ENCODE data around the gene TFAP2D.

The TFAP2D gene

DNA sequence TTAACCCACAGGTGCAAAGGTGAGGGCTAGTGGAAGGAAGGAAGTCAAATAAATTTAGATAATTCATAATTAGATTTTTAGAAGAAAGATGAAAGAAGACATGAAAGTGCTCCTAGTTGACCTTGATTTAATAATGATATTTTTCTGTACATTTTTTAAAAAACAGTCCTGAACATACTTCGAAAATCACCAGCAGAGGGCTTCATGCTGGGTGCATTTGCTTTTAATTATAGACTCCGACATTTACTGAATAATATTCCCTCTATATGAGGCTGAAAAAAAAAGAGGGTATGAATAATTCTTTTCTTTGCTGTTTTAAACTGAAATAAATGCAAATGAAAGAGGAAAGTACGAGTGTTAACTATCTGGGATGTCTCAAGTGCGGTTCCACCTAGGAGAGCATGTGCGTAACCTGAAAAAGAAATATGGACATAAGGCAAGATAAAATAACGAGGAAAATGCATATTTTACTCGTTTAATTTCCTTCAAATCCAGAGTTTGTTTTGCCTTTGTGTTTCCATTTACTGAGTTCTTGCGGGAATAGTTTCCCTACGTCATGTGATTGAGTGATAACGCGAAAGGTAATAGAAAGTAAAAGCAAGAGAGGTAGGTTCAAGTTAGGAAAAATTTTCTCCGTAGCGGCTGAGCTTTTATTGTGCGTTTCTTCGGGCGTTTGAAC lies 102.2 kb downstream of the TFAP2D start (continued):
- TF ChIP-seq, protein P1, sequence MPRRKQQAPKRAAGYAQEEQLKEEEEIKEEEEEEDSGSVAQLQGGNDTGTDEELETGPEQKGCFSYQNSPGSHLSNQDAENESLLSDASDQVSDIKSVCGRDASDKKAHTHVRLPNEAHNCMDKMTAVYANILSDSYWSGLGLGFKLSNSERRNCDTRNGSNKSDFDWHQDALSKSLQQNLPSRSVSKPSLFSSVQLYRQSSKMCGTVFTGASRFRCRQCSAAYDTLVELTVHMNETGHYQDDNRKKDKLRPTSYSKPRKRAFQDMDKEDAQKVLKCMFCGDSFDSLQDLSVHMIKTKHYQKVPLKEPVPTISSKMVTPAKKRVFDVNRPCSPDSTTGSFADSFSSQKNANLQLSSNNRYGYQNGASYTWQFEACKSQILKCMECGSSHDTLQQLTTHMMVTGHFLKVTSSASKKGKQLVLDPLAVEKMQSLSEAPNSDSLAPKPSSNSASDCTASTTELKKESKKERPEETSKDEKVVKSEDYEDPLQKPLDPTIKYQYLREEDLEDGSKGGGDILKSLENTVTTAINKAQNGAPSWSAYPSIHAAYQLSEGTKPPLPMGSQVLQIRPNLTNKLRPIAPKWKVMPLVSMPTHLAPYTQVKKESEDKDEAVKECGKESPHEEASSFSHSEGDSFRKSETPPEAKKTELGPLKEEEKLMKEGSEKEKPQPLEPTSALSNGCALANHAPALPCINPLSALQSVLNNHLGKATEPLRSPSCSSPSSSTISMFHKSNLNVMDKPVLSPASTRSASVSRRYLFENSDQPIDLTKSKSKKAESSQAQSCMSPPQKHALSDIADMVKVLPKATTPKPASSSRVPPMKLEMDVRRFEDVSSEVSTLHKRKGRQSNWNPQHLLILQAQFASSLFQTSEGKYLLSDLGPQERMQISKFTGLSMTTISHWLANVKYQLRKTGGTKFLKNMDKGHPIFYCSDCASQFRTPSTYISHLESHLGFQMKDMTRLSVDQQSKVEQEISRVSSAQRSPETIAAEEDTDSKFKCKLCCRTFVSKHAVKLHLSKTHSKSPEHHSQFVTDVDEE (CRISPR knock-in tag; IDR thresholded peaks at IDR 0.05) = no peak
- TF ChIP-seq ZFP30 (CRISPR knock-in tag; IDR thresholded peaks at IDR 0.05) (no peak), RARB (CRISPR knock-in tag; IDR thresholded peaks at IDR 0.05) (no peak), ZNF70 (CRISPR knock-in tag; IDR thresholded peaks at IDR 0.05) (no peak), GLIS3 (CRISPR knock-in tag; IDR thresholded peaks at IDR 0.05) (no peak), BACH2 (CRISPR knock-in tag; IDR thresholded peaks at IDR 0.05; ENCODE audit: borderline replicate concordance) (no peak)
- TF ChIP-seq, protein P2, sequence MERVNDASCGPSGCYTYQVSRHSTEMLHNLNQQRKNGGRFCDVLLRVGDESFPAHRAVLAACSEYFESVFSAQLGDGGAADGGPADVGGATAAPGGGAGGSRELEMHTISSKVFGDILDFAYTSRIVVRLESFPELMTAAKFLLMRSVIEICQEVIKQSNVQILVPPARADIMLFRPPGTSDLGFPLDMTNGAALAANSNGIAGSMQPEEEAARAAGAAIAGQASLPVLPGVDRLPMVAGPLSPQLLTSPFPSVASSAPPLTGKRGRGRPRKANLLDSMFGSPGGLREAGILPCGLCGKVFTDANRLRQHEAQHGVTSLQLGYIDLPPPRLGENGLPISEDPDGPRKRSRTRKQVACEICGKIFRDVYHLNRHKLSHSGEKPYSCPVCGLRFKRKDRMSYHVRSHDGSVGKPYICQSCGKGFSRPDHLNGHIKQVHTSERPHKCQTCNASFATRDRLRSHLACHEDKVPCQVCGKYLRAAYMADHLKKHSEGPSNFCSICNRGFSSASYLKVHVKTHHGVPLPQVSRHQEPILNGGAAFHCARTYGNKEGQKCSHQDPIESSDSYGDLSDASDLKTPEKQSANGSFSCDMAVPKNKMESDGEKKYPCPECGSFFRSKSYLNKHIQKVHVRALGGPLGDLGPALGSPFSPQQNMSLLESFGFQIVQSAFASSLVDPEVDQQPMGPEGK (CRISPR knock-in tag; IDR thresholded peaks at IDR 0.05; ENCODE audit: borderline replicate concordance) = no peak

DNA sequence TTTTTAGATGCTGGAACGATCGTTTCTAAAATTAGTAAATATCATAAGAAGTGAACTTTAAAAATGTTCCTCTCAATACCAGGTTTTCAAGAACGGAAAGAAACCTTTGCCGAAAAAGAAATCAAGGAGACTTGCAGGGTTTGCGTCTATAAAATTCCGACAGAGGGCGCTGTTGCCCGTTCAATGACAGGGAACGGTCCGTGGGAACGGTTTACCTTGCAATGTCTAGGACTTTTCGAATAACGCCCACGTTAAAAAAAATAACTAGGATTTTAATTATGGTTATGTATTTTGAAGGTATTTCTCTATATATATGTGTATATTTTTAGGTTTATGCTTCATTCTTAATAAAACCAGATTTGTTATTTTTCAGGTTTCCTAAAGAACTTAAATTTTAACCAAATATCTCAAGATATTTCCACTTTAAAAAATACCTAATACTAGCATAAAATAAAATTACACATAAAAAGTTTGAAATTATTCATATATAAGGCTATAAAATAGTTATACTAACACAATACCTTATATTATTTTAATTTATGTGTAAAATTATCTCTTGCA lies 102.9 kb downstream of the TFAP2D start:
- no peak for TF ChIP-seq ISL1 (CRISPR knock-in tag; IDR thresholded peaks at IDR 0.05)
- no peak for TF ChIP-seq OSR1 (CRISPR knock-in tag; IDR thresholded peaks at IDR 0.05)
- TF ChIP-seq, protein P1 (CRISPR knock-in tag; IDR thresholded peaks at IDR 0.05) = no peak
- no peak for TF ChIP-seq RARB (CRISPR knock-in tag; IDR thresholded peaks at IDR 0.05)
- no peak for TF ChIP-seq ZNF70 (CRISPR knock-in tag; IDR thresholded peaks at IDR 0.05)
- no peak for TF ChIP-seq ZFP3 (CRISPR knock-in tag; IDR thresholded peaks at IDR 0.05)
- no peak for TF ChIP-seq ZC3H10 (CRISPR knock-in tag; IDR thresholded peaks at IDR 0.05)
- no peak for TF ChIP-seq ESRRG (CRISPR knock-in tag; IDR thresholded peaks at IDR 0.05)
- no peak for TF ChIP-seq BACH2 (CRISPR knock-in tag; IDR thresholded peaks at IDR 0.05; ENCODE audit: borderline replicate concordance)
- no peak for TF ChIP-seq ZNF565 (CRISPR knock-in tag; conservative IDR thresholded peaks at IDR 0.05; ENCODE audit: low read depth)
- TF ChIP-seq, protein P3, sequence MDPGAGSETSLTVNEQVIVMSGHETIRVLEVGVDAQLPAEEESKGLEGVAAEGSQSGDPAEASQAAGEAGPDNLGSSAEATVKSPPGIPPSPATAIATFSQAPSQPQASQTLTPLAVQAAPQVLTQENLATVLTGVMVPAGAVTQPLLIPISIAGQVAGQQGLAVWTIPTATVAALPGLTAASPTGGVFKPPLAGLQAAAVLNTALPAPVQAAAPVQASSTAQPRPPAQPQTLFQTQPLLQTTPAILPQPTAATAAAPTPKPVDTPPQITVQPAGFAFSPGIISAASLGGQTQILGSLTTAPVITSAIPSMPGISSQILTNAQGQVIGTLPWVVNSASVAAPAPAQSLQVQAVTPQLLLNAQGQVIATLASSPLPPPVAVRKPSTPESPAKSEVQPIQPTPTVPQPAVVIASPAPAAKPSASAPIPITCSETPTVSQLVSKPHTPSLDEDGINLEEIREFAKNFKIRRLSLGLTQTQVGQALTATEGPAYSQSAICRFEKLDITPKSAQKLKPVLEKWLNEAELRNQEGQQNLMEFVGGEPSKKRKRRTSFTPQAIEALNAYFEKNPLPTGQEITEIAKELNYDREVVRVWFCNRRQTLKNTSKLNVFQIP (CRISPR knock-in tag; IDR thresholded peaks at IDR 0.05; ENCODE audit: borderline replicate concordance, low read depth) = no peak
- TF ChIP-seq PPARA (CRISPR knock-in tag; IDR thresholded peaks at IDR 0.05; ENCODE audit: borderline replicate concordance) = no peak
- TF ChIP-seq TOX (CRISPR knock-in tag; IDR thresholded peaks at IDR 0.05; ENCODE audit: borderline replicate concordance) = no peak
- ATAC-seq = peak; percentile 86

DNA sequence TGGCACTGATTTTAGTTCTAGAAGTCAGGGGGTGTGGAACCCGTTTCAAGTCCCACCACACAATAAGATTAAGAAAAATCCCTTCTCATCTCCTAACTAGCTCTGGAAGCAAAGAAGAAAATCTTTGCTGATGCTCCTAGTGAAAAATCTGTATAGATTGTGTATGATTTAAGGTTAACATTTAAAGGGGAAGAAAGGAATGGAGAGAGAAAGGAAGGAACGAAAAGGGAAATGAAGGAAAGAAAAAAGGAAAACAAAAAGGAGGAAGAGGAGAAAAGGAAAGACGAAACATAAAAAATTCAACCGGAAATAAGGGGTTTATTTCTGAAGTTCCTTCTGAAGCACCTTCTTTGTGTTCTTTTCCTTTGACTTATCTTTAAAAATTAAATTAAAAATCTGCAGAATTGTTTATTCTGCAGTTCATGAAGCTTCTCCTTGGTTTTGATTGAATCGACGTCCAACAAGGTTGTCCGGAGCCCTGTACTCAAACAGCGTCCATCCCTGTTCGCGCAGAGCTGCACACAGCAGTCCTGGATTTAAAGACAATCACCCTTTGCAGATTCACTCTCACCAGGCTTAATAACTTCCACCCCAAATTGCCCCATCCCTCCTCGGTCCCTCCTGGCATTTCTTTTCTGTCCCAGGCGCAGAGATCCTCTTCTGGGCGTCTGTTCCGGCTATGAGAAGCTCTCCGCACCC lies 103.8 kb downstream of the TFAP2D start:
- no peak for TF ChIP-seq RARB (CRISPR knock-in tag; IDR thresholded peaks at IDR 0.05)
- TF ChIP-seq TCF4 (CRISPR knock-in tag; IDR thresholded peaks at IDR 0.05; ENCODE audit: borderline replicate concordance) = 0 out of 2 replicates have a peak, but pooled peaks have one; percentile 8
- no peak for ATAC-seq

DNA sequence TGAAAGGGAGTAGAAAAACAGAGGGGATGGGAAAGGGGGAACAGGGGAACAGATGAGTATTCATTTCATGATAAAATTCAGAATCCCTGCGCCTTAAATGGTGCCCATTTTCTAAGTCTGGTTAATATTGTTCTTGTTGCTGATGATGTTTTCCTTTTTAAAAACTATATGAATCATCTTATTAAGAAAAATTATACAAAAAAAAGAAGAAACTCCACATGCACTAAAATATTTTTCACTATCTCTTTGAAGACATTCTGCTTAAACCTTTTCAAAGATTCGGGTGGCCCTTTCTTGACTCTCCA lies 104.3 kb downstream of the TFAP2D start:
- TF ChIP-seq ZFP30 (CRISPR knock-in tag; IDR thresholded peaks at IDR 0.05) = no peak
- ATAC-seq = no peak

Data from SK-N-SH treated with all-trans-retinoic acid at 6 μM for 48 hours (cell line).